Testis (tissue), 3 donors: Measurements from ENCODE around the gene CALHM6. TPM values are rescaled to one million over a fixed set of nuclear protein-coding genes. Genes with fewer than 3 reads are reported as not detected.

ENCODE experiments used
- DNase-seq: peaks from one replicate; pipeline ENCODE4 v3.0.0-alpha.2; 2019
- H3K27ac ChIP-seq, 2 donors: fragments of 200-600 bp; sonication (generic); one replicate each; pipeline ENCODE4 v1.5.1; 2019
- H3K27me3 ChIP-seq: fragments of 200-600 bp; sonication (generic); one replicate; pipeline ENCODE4 v1.5.1; 2019
- H3K36me3 ChIP-seq: fragments of 200-600 bp; sonication (generic); one replicate; pipeline ENCODE4 v1.5.1; 2017; ENCODE audit warnings: low read depth; ENCODE audit errors: missing control alignments
- H3K4me1 ChIP-seq: fragments of 200-600 bp; sonication (generic); one replicate; pipeline ENCODE4 v1.5.1; 2019
- H3K4me3 ChIP-seq, 2 donors: fragments of 200-600 bp; sonication (generic); one replicate each; pipeline ENCODE4 v1.5.1; 2017 to 2019
- H3K9me3 ChIP-seq: fragments of 200-600 bp; sonication (generic); one replicate; pipeline ENCODE4 v1.5.1; 2017
- POLR2A ChIP-seq: fragments of 450-650 bp; IDR thresholded peaks from one replicate; pipeline ENCODE4 v1.6.1; 2017; ENCODE audit warnings: antibody characterized with exemption, mild to moderate bottlenecking, moderate library complexity
- WGBS, 2 donors: methylation state at CpG; one replicate each; pipeline ENCODE4 v1.1.5; 2018; 5-methylcytosine and 5-hydroxymethylcytosine counted together
- intact Hi-C: fragments of 100-400 bp; cut with DNase I; formaldehyde crosslinking; loops from one replicate; pipeline ENCODE4 v1.15.1; 2023; ENCODE audit warnings: low total_unique reads
- polyA plus RNA-seq: library from polyadenylated mRNA; stranded (reverse); fragments of 350-450 nt; fragmentation: Illumina TruSeq; extraction: RNeasy Lipid Tissue Mini Kit (QIAGEN cat#74804); gene quantifications from one replicate; pipeline ENCODE4 v1.2.3, GENCODE V29; 2014; ENCODE audit warnings: low read depth, low replicate concordance; ENCODE audit not compliant: insufficient read depth
- total RNA-seq, 2 donors: library from RNA; depleted of rRNA; stranded (reverse); fragments of >200 nt; gene quantifications; one replicate each; pipeline ENCODE4 v1.2.3, GENCODE V29; 2016
- TF ChIP-seq, protein P1 (sequence below), 3 experiments: fragments of 450-650 bp in 2 of 3; fragments of 200-600 bp in 1 of 3; sonication (generic) in 1 of 3; IDR thresholded peaks; one replicate each; pipeline ENCODE4 v1.5.1; 2016 to 2019; ENCODE audit warnings: antibody characterized with exemption in 3 of 3, mild to moderate bottlenecking in 2 of 3, moderate library complexity in 1 of 3

CALHM6 gene
- total and polyA plus RNA-seq, 3 donors from 2014 or later, result 9.7 to 15.7 (median 10.4) TPM

- Histone ChIP-seq H3K9me3 (no peaks in the 10 kb centered on the region), H3K4me1 (no peaks in the 10 kb centered on the region), H3K27ac (no peak overlapping the region), H3K4me3 (no peak overlapping the region), H3K27me3 (no peaks in the 10 kb centered on the region), H3K36me3 (no peaks in the 10 kb centered on the region)
- WGBS, 2 donors, result 93 to 94% methylated on average over 1 of the region's 1 CpG
- no peak for DNase-seq
- intact Hi-C loops, result no loop called here
- TF ChIP-seq POLR2A, result no peak
- TF ChIP-seq, protein P1, sequence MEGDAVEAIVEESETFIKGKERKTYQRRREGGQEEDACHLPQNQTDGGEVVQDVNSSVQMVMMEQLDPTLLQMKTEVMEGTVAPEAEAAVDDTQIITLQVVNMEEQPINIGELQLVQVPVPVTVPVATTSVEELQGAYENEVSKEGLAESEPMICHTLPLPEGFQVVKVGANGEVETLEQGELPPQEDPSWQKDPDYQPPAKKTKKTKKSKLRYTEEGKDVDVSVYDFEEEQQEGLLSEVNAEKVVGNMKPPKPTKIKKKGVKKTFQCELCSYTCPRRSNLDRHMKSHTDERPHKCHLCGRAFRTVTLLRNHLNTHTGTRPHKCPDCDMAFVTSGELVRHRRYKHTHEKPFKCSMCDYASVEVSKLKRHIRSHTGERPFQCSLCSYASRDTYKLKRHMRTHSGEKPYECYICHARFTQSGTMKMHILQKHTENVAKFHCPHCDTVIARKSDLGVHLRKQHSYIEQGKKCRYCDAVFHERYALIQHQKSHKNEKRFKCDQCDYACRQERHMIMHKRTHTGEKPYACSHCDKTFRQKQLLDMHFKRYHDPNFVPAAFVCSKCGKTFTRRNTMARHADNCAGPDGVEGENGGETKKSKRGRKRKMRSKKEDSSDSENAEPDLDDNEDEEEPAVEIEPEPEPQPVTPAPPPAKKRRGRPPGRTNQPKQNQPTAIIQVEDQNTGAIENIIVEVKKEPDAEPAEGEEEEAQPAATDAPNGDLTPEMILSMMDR (IDR thresholded peaks at IDR 0.05), result no peak
These were observed 5.9 kb downstream of the CALHM6 start for GRCh38 chr6:116467096-116467495.

GRCh38 chr6:116467514-116467913 lies 6.3 kb downstream of the CALHM6 start:
- H3K4me3 ChIP-seq, result no peak overlapping the region
- DNase-seq, result no peak
- intact Hi-C loops, result no loop called here
- H3K27me3 ChIP-seq, result no peaks in the 10 kb centered on the region
- TF ChIP-seq, protein P1 (IDR thresholded peaks at IDR 0.05), result no peak
- TF ChIP-seq POLR2A, result no peak
- no peak overlapping the region for H3K27ac ChIP-seq
- H3K4me1 ChIP-seq, result no peaks in the 10 kb centered on the region
- H3K9me3 ChIP-seq, result no peaks in the 10 kb centered on the region
- no peaks in the 10 kb centered on the region for H3K36me3 ChIP-seq

DNA sequence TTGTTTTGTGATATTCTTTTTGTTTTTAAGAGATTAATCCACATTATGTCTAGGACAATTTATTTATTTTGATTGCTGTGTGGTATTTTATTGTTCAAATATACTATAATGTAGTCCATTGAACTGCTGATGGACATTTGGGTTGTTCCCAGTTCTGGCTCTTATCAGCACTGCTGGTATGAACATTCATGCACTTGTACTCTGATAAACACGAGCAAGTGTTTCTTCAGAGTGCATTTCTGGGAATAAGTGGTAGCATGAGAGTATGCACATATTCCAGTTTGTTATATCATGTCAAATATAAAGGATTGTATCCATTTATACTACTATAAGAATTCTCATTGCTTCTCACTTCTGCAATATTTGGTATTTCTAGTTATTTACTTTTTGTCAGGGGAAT lies 7.1 kb downstream of the CALHM6 start:
- intact Hi-C loops, result no loop called here
- Histone ChIP-seq H3K9me3 (no peaks in the 10 kb centered on the region), H3K27me3 (no peaks in the 10 kb centered on the region), H3K4me3 (no peak overlapping the region), H3K4me1 (no peaks in the 10 kb centered on the region), H3K36me3 (no peaks in the 10 kb centered on the region), H3K27ac (no peak overlapping the region)
- TF ChIP-seq, protein P1 (IDR thresholded peaks at IDR 0.05), result no peak
- no peak for TF ChIP-seq POLR2A
- DNase-seq, result no peak
- whole genome bisulfite sequencing, 2 donors, result 58 to 72% methylated on average over 1 of the region's 1 CpG

DNA sequence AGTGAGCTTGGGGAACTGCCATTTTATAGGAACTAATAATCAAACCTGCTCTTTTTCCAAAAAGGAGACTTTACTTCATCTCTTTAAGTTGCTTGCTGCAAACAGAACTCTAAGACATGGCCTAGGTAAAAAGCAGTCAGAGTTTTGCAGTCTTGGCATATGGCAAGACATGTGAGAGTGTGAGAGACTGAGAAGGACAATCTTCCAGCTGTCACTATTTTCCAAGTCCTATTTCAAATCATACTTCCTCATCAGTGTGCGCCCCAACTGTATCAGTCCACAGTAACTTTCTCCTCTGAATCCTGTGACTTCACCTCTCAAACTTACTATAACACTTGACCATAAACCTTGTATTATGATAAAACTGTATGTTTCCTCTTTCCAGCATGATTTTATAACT lies 10.4 kb downstream of the CALHM6 start:
- H3K36me3 ChIP-seq, result no peaks in the 10 kb centered on the region
- WGBS, 2 donors, result 89% methylated on average over 1 of the region's 1 CpG
- no peak for DNase-seq
- no peaks in the 10 kb centered on the region for H3K9me3 ChIP-seq
- H3K4me1 ChIP-seq, result no peaks in the 10 kb centered on the region
- H3K27me3 ChIP-seq, result no peaks in the 10 kb centered on the region
- TF ChIP-seq, protein P1 (IDR thresholded peaks at IDR 0.05), result no peak
- TF ChIP-seq POLR2A, result no peak
- no peak overlapping the region for H3K27ac ChIP-seq
- H3K4me3 ChIP-seq, result no peak overlapping the region
- intact Hi-C loops, result no loop called here

DNA sequence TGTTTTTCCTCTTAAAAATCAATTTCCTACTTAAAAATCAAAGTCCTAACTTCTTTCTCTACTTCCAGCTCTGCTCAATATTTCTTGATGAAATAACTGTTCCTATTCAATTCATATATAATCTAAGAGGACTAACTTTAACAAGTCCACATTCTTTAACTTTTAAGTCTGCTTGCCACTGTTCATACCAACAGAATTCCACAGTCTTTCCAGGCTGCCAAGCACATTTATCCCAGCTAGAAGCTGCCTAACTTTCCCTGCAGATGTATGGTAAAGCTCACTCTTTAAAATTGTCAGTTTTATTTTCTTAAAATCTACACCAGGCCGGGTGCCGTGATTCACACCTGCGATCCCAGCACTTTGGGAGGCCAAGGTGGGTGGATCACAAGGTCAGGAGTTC lies 11.5 kb downstream of the CALHM6 start:
- intact Hi-C loops, result no loop called here
- no peaks in the 10 kb centered on the region for H3K9me3 ChIP-seq
- no peak overlapping the region for H3K27ac ChIP-seq
- H3K4me1 ChIP-seq, result no peaks in the 10 kb centered on the region
- H3K27me3 ChIP-seq, result no peaks in the 10 kb centered on the region
- WGBS, 2 donors, result 87 to 89% methylated on average over 3 of the region's 3 CpGs
- no peaks in the 10 kb centered on the region for H3K36me3 ChIP-seq
- DNase-seq, result no peak
- TF ChIP-seq, protein P1 (IDR thresholded peaks at IDR 0.05), result no peak
- no peak for TF ChIP-seq POLR2A
- H3K4me3 ChIP-seq, result no peak overlapping the region
